ENCODE data around the gene TRAPPC3L.
"Not testable (repeated sequence)": the region's sequence is repeated elsewhere in the genome, so short reads cannot be mapped to it uniquely, and the experiment has no call there.

The TRAPPC3L gene

GRCh38 chr6:116513224-116513875 is 32.1 kb downstream of the TRAPPC3L start:
- no peak for DNase-seq
- no peak for ATAC-seq

DNA sequence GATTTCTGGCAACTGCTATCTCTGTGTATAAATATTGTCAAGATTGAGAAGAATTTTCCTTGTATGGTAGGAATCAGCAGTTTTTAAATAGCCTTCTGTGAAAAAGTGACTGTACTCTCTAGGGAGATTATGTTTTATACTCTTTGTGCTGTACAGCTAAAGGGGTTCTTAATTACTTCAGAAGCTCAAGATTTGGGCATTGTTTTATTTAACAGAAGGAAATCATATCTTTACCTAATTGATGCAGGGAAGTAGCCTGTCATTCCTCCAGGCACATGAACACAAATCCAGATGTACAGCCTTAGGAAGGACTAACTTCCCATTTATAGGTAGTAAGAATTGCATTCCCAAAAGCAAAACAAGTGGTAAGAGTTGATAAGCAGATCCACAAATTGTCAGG is 32.8 kb downstream of the TRAPPC3L start:
- DNase-seq = no peak
- ATAC-seq = no peak

DNA sequence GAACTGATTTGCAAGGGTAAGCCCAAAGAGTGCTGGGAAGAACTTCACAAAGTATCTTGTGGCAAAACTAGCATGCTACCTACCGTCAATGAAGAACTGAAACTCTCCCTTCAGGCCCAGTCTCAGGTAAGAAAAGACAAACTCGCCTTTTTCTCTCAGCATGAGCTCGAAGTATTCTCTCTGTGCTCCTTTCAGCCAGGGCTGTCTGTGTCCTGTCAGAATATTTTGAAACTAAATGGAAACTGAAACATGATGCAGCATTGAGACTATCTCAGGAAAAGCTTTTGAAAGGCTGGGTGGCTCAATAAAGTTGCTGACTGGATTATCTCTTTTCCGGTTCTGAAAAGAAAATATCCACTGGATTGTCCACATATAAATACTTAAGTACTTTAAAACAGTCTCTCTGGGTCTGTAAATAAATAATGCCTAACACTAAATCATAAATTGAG is 33.3 kb downstream of the TRAPPC3L start:
- DNase-seq = no peak
- no peak for ATAC-seq

DNA sequence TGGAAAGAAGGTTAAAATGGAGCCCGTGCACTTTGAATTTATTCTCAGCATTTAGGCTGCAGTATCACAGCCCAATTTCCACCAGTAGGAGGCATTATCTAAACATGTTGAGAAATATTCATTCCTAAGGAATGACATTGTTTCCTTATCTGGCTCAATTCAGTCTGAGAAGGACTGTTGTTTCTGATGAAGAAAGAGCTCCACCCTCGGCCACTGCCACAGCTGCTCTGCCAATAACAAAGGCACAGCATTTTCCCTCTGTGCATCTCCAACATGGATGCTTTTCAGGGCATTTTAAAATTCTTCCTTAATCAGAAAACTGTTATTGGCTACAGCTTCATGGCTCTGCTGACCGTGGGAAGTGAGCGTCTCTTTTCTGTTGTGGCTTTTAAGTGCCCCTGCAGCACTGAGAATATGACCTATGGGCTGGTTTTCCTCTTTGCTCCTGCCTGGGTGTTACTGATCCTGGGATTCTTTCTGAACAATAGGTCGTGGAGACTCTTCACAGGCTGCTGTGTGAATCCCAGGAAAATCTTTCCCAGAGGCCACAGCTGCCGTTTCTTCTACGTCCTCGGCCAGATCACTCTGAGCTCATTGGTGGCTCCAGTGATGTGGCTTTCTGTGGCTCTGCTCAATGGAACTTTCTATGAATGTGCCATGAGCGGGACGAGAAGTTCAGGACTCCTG is 33.9 kb downstream of the TRAPPC3L start, which contains the start of gene CALHM5:
TSS of gene CALHM5 (plus strand) at position 216 of the 687 bp plus-strand sequence. CDS start at position 274, 58 bp downstream.
- ATAC-seq (no peak), DNase-seq (no peak)

DNA sequence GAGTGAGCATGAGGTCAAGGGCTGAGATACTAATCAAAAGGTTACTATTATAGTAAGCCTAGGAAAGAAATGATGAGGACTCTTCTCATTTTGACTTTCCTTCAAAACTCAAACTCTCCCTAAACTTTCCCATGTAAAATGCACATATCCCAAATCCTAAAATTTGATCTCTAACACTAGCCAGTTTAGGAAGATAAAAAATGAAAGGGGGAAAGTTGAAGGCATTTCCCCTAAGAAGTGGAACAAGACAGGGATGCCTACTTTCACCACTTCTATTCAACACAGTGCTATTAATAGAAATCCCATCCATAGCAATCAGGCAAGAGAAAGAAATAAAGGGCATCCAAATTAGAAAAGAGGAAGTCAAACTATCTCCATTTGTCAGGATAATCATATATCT is 37.0 kb downstream of the TRAPPC3L start:
- no peak for ATAC-seq
- DNase-seq = no peak

DNA sequence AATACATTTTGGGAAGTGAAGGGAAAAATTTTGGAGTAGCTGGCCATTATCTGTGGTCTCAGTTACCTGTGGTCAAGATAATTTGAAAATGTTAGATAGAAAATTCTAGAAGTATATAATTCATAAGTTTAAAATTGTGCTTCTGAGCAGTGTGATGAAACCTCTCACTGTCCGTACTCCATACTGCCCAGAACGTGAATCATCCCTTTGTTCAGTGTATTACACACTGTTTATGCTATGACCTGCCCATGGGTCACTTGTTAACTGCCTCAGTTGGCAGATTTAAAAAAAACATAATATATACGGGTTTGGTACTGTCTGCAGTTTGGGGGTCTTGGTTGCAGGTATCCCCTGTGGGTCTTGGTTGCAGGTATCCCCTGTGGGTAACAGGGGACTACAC is 38.2 kb downstream of the TRAPPC3L start:
- no peak for DNase-seq
- ATAC-seq = no peak

DNA sequence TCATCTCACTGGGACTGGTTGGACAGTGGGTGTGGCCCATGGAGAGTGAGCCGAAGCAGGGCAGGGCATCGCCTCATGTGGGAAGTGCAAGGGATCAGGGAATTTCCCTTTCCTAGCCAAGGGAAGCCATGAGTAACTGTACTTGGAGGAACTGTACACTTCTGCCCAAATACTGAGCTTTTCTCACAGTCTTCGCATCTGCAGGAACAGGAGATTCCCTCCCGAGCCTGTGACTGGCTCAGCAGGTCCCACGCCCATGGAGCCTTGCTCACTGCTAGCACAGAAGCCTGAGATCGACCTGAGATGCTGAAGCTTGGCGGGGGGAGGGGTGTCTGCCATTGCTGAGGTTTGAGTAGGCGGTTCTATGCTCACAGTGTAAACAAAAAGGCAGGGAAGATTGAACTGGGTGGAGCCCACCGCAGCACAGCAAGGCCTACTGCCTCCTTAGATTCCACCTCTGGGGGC is 44.5 kb downstream of the TRAPPC3L start:
- ATAC-seq (no peak), DNase-seq (no peak)

DNA sequence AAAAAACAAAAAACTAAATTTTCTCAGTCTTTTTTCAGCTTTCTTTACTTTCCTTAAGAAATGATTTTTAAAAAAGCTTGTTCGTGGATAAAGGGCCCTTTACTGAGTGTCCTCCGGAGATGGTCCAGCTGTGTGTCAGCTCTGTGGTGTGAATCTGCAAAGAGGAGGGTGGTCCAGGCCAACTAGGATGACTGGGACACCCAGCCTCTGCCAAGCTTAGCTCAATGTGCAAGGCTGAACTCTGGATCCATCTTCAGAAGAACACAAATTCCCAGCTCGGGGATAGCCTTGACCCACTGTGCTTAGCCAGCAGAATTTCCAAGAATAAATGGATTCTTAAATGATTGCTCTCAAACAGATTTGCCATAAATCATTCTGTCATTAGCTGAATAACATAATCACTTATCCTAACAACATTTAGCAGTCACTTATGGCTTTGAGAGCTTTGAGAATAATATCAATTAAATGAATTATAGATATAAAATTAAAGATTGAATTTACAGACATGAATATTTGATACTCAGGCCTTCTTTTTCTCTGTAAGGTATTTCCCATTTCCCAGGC is 48.3 kb downstream of the TRAPPC3L start:
- DNase-seq = no peak
- ATAC-seq = no peak

DNA sequence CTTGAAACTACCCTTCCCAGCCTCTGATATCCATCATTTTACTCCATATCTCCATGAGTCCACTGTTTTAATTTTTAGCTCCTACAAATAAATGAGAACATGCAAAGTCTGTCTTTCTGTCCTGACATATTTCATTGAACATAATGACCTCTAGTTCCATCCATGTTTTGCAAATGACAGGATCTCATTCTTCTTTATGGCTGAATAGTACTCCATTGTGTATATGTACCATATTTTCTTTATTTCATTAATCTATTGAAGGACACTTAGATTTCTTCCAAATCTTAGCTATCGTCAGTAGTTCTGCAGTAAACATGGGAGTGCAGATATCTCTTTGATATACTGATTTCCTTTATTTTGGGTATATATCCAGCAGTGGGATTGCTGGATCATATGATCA is 50.3 kb downstream of the TRAPPC3L start:
- ATAC-seq, DNase-seq: not testable (repeated sequence)

GRCh38 chr6:116492331-116493067 is 53.0 kb downstream of the TRAPPC3L start:
- DNase-seq = no peak

GRCh38 chr6:116491610-116492330 is 53.7 kb downstream of the TRAPPC3L start:
- ATAC-seq = no peak
- DNase-seq = no peak

More at GRCh38 chr6:116492331-116493067, 53.0 kb downstream of the TRAPPC3L start:
- ATAC-seq = no peak

GRCh38 chr6:116485559-116486184 is 59.8 kb downstream of the TRAPPC3L start:
- no peak for ATAC-seq
- no peak for DNase-seq

DNA sequence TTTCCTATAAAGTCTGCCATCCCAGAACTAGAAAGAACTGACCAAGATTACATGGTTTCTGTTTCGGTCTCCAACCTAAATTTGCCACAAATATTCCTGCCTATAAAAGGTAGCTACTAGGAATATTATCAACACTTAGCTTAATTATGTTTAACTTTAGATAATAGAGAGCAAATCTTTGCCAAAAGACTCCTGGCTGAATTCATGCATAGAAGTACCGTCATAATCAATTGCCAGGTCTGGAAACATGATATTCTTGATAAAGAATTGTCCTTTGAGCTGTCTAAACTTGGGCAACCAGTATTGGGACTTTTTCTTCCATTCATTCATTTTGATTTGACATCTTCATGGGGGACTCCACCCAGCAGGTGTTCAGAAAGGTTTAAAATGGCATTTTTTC is 61.9 kb downstream of the TRAPPC3L start:
- no peak for DNase-seq
- ATAC-seq = no peak

DNA sequence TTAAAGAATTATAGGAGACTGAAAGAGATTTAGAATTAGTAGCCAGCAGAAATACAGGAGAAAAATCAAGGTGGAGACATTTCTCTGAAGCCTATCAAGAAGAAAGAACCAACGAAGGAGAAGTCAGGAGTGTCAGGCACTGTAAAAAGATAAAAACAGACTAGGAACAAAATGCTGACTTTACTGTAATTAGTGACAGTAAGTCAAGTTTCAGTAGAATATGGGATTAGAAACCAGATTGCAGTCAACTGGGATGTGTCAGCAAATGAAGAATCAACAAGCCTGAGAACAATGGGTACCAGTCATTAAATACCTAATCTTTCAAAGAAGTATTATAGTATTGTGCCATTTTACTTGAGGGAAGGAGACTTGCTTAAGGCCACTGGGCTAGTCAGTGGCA is 62.7 kb downstream of the TRAPPC3L start:
- ATAC-seq = no peak
- no peak for DNase-seq

- DNase-seq (no peak), ATAC-seq (peak; percentile 63)
These were observed 69.3 kb downstream of the TRAPPC3L start for GRCh38 chr6:116476002-116476678.

DNA sequence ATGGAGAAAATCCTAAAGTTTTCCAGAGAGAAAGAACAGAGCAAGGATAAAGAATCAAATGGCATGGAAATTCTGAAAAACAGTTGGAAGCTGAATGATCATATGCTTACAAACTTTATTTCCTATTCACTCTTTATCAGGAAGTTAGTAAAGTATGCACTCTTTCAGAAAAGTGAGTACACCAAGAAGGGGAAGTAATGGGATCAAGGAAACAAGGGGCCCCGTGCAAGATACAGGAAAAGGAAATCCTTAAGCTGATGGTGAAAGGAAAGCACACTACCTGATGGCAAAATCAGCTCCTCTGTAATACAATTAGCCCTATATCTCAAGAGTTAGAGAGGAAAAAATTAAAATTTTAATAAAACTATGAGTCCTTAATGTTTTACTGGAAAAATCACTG is 70.3 kb downstream of the TRAPPC3L start:
- DNase-seq (no peak), ATAC-seq (no peak)

DNA sequence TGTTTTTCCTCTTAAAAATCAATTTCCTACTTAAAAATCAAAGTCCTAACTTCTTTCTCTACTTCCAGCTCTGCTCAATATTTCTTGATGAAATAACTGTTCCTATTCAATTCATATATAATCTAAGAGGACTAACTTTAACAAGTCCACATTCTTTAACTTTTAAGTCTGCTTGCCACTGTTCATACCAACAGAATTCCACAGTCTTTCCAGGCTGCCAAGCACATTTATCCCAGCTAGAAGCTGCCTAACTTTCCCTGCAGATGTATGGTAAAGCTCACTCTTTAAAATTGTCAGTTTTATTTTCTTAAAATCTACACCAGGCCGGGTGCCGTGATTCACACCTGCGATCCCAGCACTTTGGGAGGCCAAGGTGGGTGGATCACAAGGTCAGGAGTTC is 72.8 kb downstream of the TRAPPC3L start:
- no peak for DNase-seq
- ATAC-seq = no peak

- DNase-seq = no peak
- no peak for ATAC-seq
These were observed 74.0 kb downstream of the TRAPPC3L start for GRCh38 chr6:116471531-116471930.

DNA sequence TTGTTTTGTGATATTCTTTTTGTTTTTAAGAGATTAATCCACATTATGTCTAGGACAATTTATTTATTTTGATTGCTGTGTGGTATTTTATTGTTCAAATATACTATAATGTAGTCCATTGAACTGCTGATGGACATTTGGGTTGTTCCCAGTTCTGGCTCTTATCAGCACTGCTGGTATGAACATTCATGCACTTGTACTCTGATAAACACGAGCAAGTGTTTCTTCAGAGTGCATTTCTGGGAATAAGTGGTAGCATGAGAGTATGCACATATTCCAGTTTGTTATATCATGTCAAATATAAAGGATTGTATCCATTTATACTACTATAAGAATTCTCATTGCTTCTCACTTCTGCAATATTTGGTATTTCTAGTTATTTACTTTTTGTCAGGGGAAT is 77.2 kb downstream of the TRAPPC3L start:
- DNase-seq = no peak

GRCh38 chr6:116467514-116467913 is 78.0 kb downstream of the TRAPPC3L start:
- DNase-seq = no peak
- ATAC-seq = no peak

More for the DNA sequence above, 77.2 kb downstream of the TRAPPC3L start:
- no peak for ATAC-seq

GRCh38 chr6:116467096-116467495 is 78.4 kb downstream of the TRAPPC3L start:
- ATAC-seq (no peak), DNase-seq (no peak)
